Hepatocyte (in vitro differentiated cells): ENCODE data around the gene SYNGR1. TPM values are rescaled to one million over a fixed set of nuclear protein-coding genes. Genes with fewer than 3 reads are reported as not detected.
A peak's percentile ranks its signal among the peaks of the same experiment; 100 is the strongest.

Experiments used
- DNase-seq: peaks from one replicate; pipeline ENCODE4 v3.0.0-alpha.2; 2016; ENCODE audit warnings: low spot score
- H2AFZ ChIP-seq: fragments of 200-600 bp; sonication (generic); 2 replicates; pipeline ENCODE4 v1.6.0; 2016; ENCODE audit warnings: antibody characterized with exemption, mild to moderate bottlenecking
- H3K27ac ChIP-seq: fragments of 200-600 bp; sonication (generic); 2 replicates; pipeline ENCODE4 v1.5.1; 2016; ENCODE audit warnings: mild to moderate bottlenecking
- H3K27me3 ChIP-seq: fragments of 200-600 bp; sonication (generic); 2 replicates; pipeline ENCODE4 v1.6.1; 2016
- H3K36me3 ChIP-seq: fragments of 200-600 bp; sonication (generic); replicated peaks from 2 replicates; pipeline ENCODE4 v1.5.1; 2016; ENCODE audit warnings: low read depth; ENCODE audit not compliant: insufficient read depth
- H3K4me1 ChIP-seq: fragments of 200-600 bp; sonication (generic); 2 replicates; pipeline ENCODE4 v1.5.1; 2016; ENCODE audit warnings: mild to moderate bottlenecking, moderate library complexity; ENCODE audit not compliant: insufficient read depth
- H3K4me2 ChIP-seq: fragments of 200-600 bp; sonication (generic); 2 replicates; pipeline ENCODE4 v1.6.0; 2016
- H3K4me3 ChIP-seq: fragments of 200-600 bp; sonication (generic); 2 replicates; pipeline ENCODE4 v1.5.1; 2016; ENCODE audit warnings: mild to moderate bottlenecking
- H3K79me2 ChIP-seq: fragments of 200-600 bp; sonication (generic); 2 replicates; pipeline ENCODE4 v1.6.0; 2017; ENCODE audit warnings: mild to moderate bottlenecking
- H3K9me2 ChIP-seq: fragments of 200-600 bp; sonication (generic); replicated peaks from 2 replicates; pipeline ENCODE4 v1.6.0; 2017; ENCODE audit warnings: mild to moderate bottlenecking; ENCODE audit not compliant: insufficient read depth
- H3K9me3 ChIP-seq: fragments of 200-600 bp; sonication (generic); 2 replicates; pipeline ENCODE4 v1.5.1; 2016; ENCODE audit warnings: low read depth, mild to moderate bottlenecking
- H4K20me1 ChIP-seq: fragments of 200-600 bp; sonication (generic); 2 replicates; pipeline ENCODE4 v1.6.0; 2016; ENCODE audit warnings: mild to moderate bottlenecking; ENCODE audit not compliant: insufficient read depth, poor library complexity, severe bottlenecking
- CTCF ChIP-seq: fragments of 200-600 bp; sonication (generic); IDR thresholded peaks from 2 replicates; pipeline ENCODE4 v1.5.1; 2016; ENCODE audit warnings: antibody characterized with exemption, mild to moderate bottlenecking; ENCODE audit not compliant: poor library complexity
- EZH2 ChIP-seq: fragments of 200-600 bp; sonication (generic); IDR thresholded peaks from 2 replicates; pipeline ENCODE4 v1.6.1; 2016; ENCODE audit warnings: antibody characterized with exemption, mild to moderate bottlenecking, borderline replicate concordance
- EZH2phosphoT487 ChIP-seq: fragments of 200-600 bp; sonication (generic); IDR thresholded peaks from one replicate; pipeline ENCODE4 v1.6.1; 2018; ENCODE audit warnings: antibody characterized with exemption, mild to moderate bottlenecking, low read depth, moderate library complexity; ENCODE audit not compliant: unreplicated experiment, severe bottlenecking
- WGBS: methylation state at CpG from one replicate; pipeline ENCODE4 v1.1.6; 2016; ENCODE audit warnings: low lambda C conversion rate; ENCODE audit errors: missing lambda C conversion rate; 5-methylcytosine and 5-hydroxymethylcytosine counted together
- polyA plus RNA-seq: library from polyadenylated mRNA; unstranded; fragments of >200 nt; fragmentation: Nextera tagmentation; extraction: Ambion mirVana; gene quantifications from 2 replicates; pipeline ENCODE4 v1.2.1, GENCODE V29; 2016
- small RNA-seq: library from RNA; depleted of rRNA; stranded (forward); fragments of <200 nt; gene quantifications from one replicate; pipeline ENCODE3, GENCODE V24; 2014
- total RNA-seq: library from RNA; depleted of rRNA; stranded (reverse); fragments of >200 nt; gene quantifications from 2 replicates; pipeline ENCODE4 v1.2.3, GENCODE V29; 2014

SYNGR1 gene
- total and polyA plus RNA-seq, 2 experiments from 2014 or later, result 23.1 to 58.8 TPM

- DNase-seq, result no peak
- Histone ChIP-seq H3K9me3 (no peaks in the 10 kb centered on the region), H3K27me3 (no peaks in the 10 kb centered on the region), H4K20me1 (no peaks in the 10 kb centered on the region), H3K27ac (no peak overlapping the region), H3K4me3 (no peak overlapping the region), H3K9me2 (no peaks in the 10 kb centered on the region), H3K36me3 (no peaks in the 10 kb centered on the region), H3K4me2 (no peak overlapping the region), H3K79me2 (no peaks in the 10 kb centered on the region), H2AFZ (no peak overlapping the region), H3K4me1 (peaks cover 8% of the 10 kb centered on the region)
- 85% methylated on average over 18 of the region's 18 CpGs for WGBS
- TF ChIP-seq CTCF (no peak), EZH2 (no peak), EZH2phosphoT487 (no peak)
Measured at GRCh38 chr22:39434243-39434653, 84.5 kb downstream of the SYNGR1 start.

- Histone ChIP-seq H2AFZ (no peak overlapping the region), H3K79me2 (no peaks in the 10 kb centered on the region), H3K27ac (no peak overlapping the region), H3K4me1 (peaks cover 8% of the 10 kb centered on the region), H3K27me3 (no peaks in the 10 kb centered on the region), H3K9me2 (no peaks in the 10 kb centered on the region), H3K4me2 (no peak overlapping the region), H3K4me3 (no peak overlapping the region), H4K20me1 (no peaks in the 10 kb centered on the region), H3K9me3 (no peaks in the 10 kb centered on the region), H3K36me3 (no peaks in the 10 kb centered on the region)
- TF ChIP-seq CTCF (no peak), EZH2phosphoT487 (no peak), EZH2 (no peak)
- 80% methylated on average over 6 of the region's 6 CpGs for WGBS
- DNase-seq, result no peak
Measured at GRCh38 chr22:39434721-39435120, 84.9 kb downstream of the SYNGR1 start.

Small RNA genes within 50 kb of the gene (small RNA-seq; reads per million reads assigned to genes)
- gene SNORD43 (not detected), gene SNORD83A (20,357 reads per million, percentile 100 among the genes with 10 or more reads in this experiment), gene SNORD83B (not detected)

Other genes with a start within 250 kb of the SYNGR1 start
- gene CBX7, start 197.3 kb upstream of the SYNGR1 start, total RNA-seq, result 3.2 and 9.6 TPM in 2 replicates
- 4.2 and 9.5 TPM in 2 replicates for gene CBX7, start 197.3 kb upstream of the SYNGR1 start, polyA plus RNA-seq
- gene PDGFB, start 105.0 kb upstream of the SYNGR1 start, total RNA-seq, result 3.9 and 4.3 TPM in 2 replicates
- gene PDGFB, start 105.0 kb upstream of the SYNGR1 start, polyA plus RNA-seq, result 2.5 and 4.1 TPM in 2 replicates
- 2,461 and 2,819 TPM in 2 replicates for gene RPL3, start 30.4 kb upstream of the SYNGR1 start, total RNA-seq
- gene RPL3, start 30.4 kb upstream of the SYNGR1 start, polyA plus RNA-seq, result 1,044 and 1,068 TPM in 2 replicates
- 13.3 and 14.0 TPM in 2 replicates for gene TAB1, start 49.8 kb downstream of the SYNGR1 start, total RNA-seq
- 8.6 and 10.7 TPM in 2 replicates for gene TAB1, start 49.8 kb downstream of the SYNGR1 start, polyA plus RNA-seq
- 20.0 and 22.3 TPM in 2 replicates for gene MGAT3, start 107.0 kb downstream of the SYNGR1 start, total RNA-seq
- gene MGAT3, start 107.0 kb downstream of the SYNGR1 start, polyA plus RNA-seq, result 5.5 and 7.0 TPM in 2 replicates
- 25.8 and 31.8 TPM in 2 replicates for gene MIEF1, start 152.3 kb downstream of the SYNGR1 start, total RNA-seq
- 17.5 and 22.2 TPM in 2 replicates for gene MIEF1, start 152.3 kb downstream of the SYNGR1 start, polyA plus RNA-seq
- gene ATF4, start 170.6 kb downstream of the SYNGR1 start, total RNA-seq, result 231 and 271 TPM in 2 replicates
- gene ATF4, start 170.6 kb downstream of the SYNGR1 start, polyA plus RNA-seq, result 144 and 170 TPM in 2 replicates
- gene RPS19BP1, start 182.8 kb downstream of the SYNGR1 start, total RNA-seq, result 82.9 and 84.0 TPM in 2 replicates
- 117 and 118 TPM in 2 replicates for gene RPS19BP1, start 182.8 kb downstream of the SYNGR1 start, polyA plus RNA-seq
- gene CACNA1I, start 220.8 kb downstream of the SYNGR1 start, total RNA-seq, result 0.16 and 0.17 TPM in 2 replicates
- gene CACNA1I, start 220.8 kb downstream of the SYNGR1 start, polyA plus RNA-seq, result 0.10 and 0.21 TPM in 2 replicates